H9 (cell line): Measurements from ENCODE around the gene HDLBP. TPM values are rescaled to one million over a fixed set of nuclear protein-coding genes. Genes with fewer than 3 reads are reported as not detected.

Experiments used
- DNase-seq: peaks from one replicate; pipeline ENCODE4 v3.0.0-alpha.2; 2017
- H2AFZ ChIP-seq: one replicate; pipeline ENCODE4 v1.6.1; 2013; ENCODE audit warnings: mild to moderate bottlenecking, low read length, control low read depth, moderate library complexity
- H2AK5ac ChIP-seq: 2 replicates; pipeline ENCODE4 v1.6.1; 2013; ENCODE audit warnings: low read length, control low read depth, mixed read lengths; ENCODE audit not compliant: insufficient read length
- H2BK120ac ChIP-seq: one replicate; pipeline ENCODE4 v1.6.1; 2013; ENCODE audit warnings: low read depth, mild to moderate bottlenecking, low read length, control low read depth, inconsistent platforms; ENCODE audit not compliant: poor library complexity, severe bottlenecking
- H2BK12ac ChIP-seq: 2 replicates; pipeline ENCODE4 v1.6.1; 2013; ENCODE audit warnings: low read length, control low read depth, mixed read lengths, low read depth; ENCODE audit not compliant: insufficient read length
- H2BK15ac ChIP-seq: 2 replicates; pipeline ENCODE4 v1.6.1; 2013; ENCODE audit warnings: low read depth, low read length, control low read depth
- H2BK20ac ChIP-seq: one replicate; pipeline ENCODE4 v1.6.1; 2013; ENCODE audit warnings: low read depth, mild to moderate bottlenecking, low read length, control low read depth, inconsistent platforms; ENCODE audit not compliant: poor library complexity, severe bottlenecking
- H2BK5ac ChIP-seq: 2 replicates; pipeline ENCODE4 v1.6.1; 2013; ENCODE audit warnings: low read length, control low read depth, mixed read lengths; ENCODE audit not compliant: insufficient read length
- H3K14ac ChIP-seq: 2 replicates; pipeline ENCODE4 v1.6.1; 2013; ENCODE audit warnings: low read length, control low read depth; ENCODE audit not compliant: insufficient read depth
- H3K18ac ChIP-seq: 2 replicates; pipeline ENCODE4 v1.6.1; 2013; ENCODE audit warnings: low read depth, mild to moderate bottlenecking, mixed read lengths, low read length, control low read depth; ENCODE audit not compliant: insufficient read length
- H3K23ac ChIP-seq: 2 replicates; pipeline ENCODE4 v1.6.1; 2013; ENCODE audit warnings: low read length, control low read depth, mixed read lengths, low read depth; ENCODE audit not compliant: insufficient read length
- H3K23me2 ChIP-seq: 2 replicates; pipeline ENCODE4 v1.6.1; 2013; ENCODE audit warnings: low read depth, mild to moderate bottlenecking, mixed read lengths, low read length, control low read depth; ENCODE audit not compliant: insufficient read length, poor library complexity, severe bottlenecking
- H3K27ac ChIP-seq: 2 replicates; pipeline ENCODE4 v1.5.1; 2013; ENCODE audit warnings: low read length, control low read depth, mixed read lengths, low read depth; ENCODE audit not compliant: insufficient read length
- H3K27me3 ChIP-seq: 2 replicates; pipeline ENCODE4 v1.6.1; 2013; ENCODE audit warnings: low read length, control low read depth, inconsistent platforms; ENCODE audit not compliant: insufficient read depth
- H3K4ac ChIP-seq: 2 replicates; pipeline ENCODE4 v1.6.1; 2013; ENCODE audit warnings: low read depth, mild to moderate bottlenecking, control low read depth, inconsistent platforms, low read length, moderate library complexity
- H3K4me1 ChIP-seq: 2 replicates; pipeline ENCODE4 v1.6.1; 2013; ENCODE audit warnings: low read length, control low read depth, inconsistent platforms; ENCODE audit not compliant: insufficient read depth
- H3K4me2 ChIP-seq: 2 replicates; pipeline ENCODE4 v1.6.1; 2013; ENCODE audit warnings: low read length, control low read depth, mixed read lengths; ENCODE audit not compliant: insufficient read length, insufficient read depth
- H3K56ac ChIP-seq: 2 replicates; pipeline ENCODE4 v1.6.1; 2013; ENCODE audit warnings: low read depth, mild to moderate bottlenecking, mixed read lengths, low read length, control low read depth; ENCODE audit not compliant: insufficient read length
- H3K79me1 ChIP-seq: 2 replicates; pipeline ENCODE4 v1.6.1; 2013; ENCODE audit warnings: low read depth, mild to moderate bottlenecking, moderate library complexity, low read length, control low read depth, inconsistent platforms; ENCODE audit not compliant: insufficient read depth, poor library complexity, severe bottlenecking
- H3K79me2 ChIP-seq: 2 replicates; pipeline ENCODE4 v1.6.1; 2013; ENCODE audit warnings: low read length, control low read depth, inconsistent platforms; ENCODE audit not compliant: insufficient read depth
- H3K9ac ChIP-seq: 2 replicates; pipeline ENCODE4 v1.6.1; 2013; ENCODE audit warnings: low read length, control low read depth, mixed read lengths; ENCODE audit not compliant: insufficient read length; ENCODE audit errors: extremely low read depth
- H3K9me3 ChIP-seq: one replicate; pipeline ENCODE4 v1.6.1; 2013; ENCODE audit warnings: low read depth, low read length, inconsistent platforms; ENCODE audit not compliant: control insufficient read depth
- H3T11ph ChIP-seq: one replicate; pipeline ENCODE4 v1.6.1; 2013; ENCODE audit warnings: mild to moderate bottlenecking, low read length, control low read depth, inconsistent platforms
- H4K20me1 ChIP-seq: one replicate; pipeline ENCODE4 v1.6.1; 2013; ENCODE audit not compliant: control insufficient read depth, insufficient read length, insufficient read depth
- H4K5ac ChIP-seq: 2 replicates; pipeline ENCODE4 v1.6.1; 2013; ENCODE audit warnings: low read depth, mild to moderate bottlenecking, mixed read lengths, low read length, control low read depth; ENCODE audit not compliant: insufficient read length
- H4K8ac ChIP-seq: replicated peaks from 2 replicates; pipeline ENCODE4 v1.6.1; 2013; ENCODE audit warnings: low read length, control low read depth, mixed read lengths, low read depth; ENCODE audit not compliant: insufficient read length
- H4K91ac ChIP-seq: 2 replicates; pipeline ENCODE4 v1.6.1; 2013; ENCODE audit warnings: low read depth, mild to moderate bottlenecking, moderate library complexity, mixed read lengths, low read length, control low read depth; ENCODE audit not compliant: insufficient read length
- H3K27ac Mint-ChIP-seq, 3 experiments: 2 replicates in 2 of 3; 3 replicates in 1 of 3; pipeline ENCODE4 v1.8.0; 2020 to 2021; ENCODE audit warnings: mixed read lengths in 3 of 3, mild to moderate bottlenecking in 1 of 3, moderate library complexity in 1 of 3
- H3K27me3 Mint-ChIP-seq: 2 replicates; pipeline ENCODE4 v1.8.0; 2021; ENCODE audit warnings: low read depth, mild to moderate bottlenecking, moderate library complexity, mixed read lengths
- H3K36me3 Mint-ChIP-seq, 3 experiments: 2 replicates in 2 of 3; 3 replicates in 1 of 3; pipeline ENCODE4 v1.8.0; 2020 to 2021; ENCODE audit warnings: low read depth in 3 of 3, mixed read lengths in 3 of 3; ENCODE audit not compliant: insufficient read depth in 1 of 3
- H3K4me1 Mint-ChIP-seq, 2 experiments: 2 replicates each; pipeline ENCODE4 v1.8.0; 2020; ENCODE audit warnings: mixed read lengths in 2 of 2
- H3K4me3 Mint-ChIP-seq, 2 experiments: 2 replicates in 1 of 2; 3 replicates in 1 of 2; pipeline ENCODE4 v1.8.0; 2020 to 2021; ENCODE audit warnings: mild to moderate bottlenecking in 2 of 2, mixed read lengths in 2 of 2, moderate library complexity in 1 of 2
- H3K9me3 Mint-ChIP-seq, 2 experiments: 2 replicates in 1 of 2; 3 replicates in 1 of 2; pipeline ENCODE4 v1.8.0; 2020; ENCODE audit warnings: mild to moderate bottlenecking in 2 of 2, mixed read lengths in 2 of 2, moderate library complexity in 1 of 2
- CTCF ChIP-seq: fragments of 200-600 bp; sonication (generic); conservative IDR thresholded peaks from 3 replicates; pipeline ENCODE4 v1.8.0; 2021; ENCODE audit warnings: antibody characterized with exemption, mild to moderate bottlenecking
- WGBS: extraction: QIAGEN DNeasy Blood & Tissue Kit; methylation state at CpG from one replicate; pipeline ENCODE4 v1.1.7; 2013; ENCODE audit warnings: missing lambda C conversion rate, low lambda C conversion rate, mixed read lengths; ENCODE audit not compliant: insufficient read length; ENCODE audit errors: extremely low coverage; 5-methylcytosine and 5-hydroxymethylcytosine counted together
- total RNA-seq: library from RNA; stranded (reverse); gene quantifications from 2 replicates; pipeline ENCODE4 v1.2.1, GENCODE V29; 2021

Gene HDLBP
- total RNA-seq, 1 experiment from 2014 or later, result 364 TPM

GRCh38 chr2:241202681-241203080 is 112.8 kb downstream of the HDLBP start:
- H3K23ac ChIP-seq, result no peak overlapping the region
- Mint-ChIP-seq H3K4me3 (no peak overlapping the region), H3K4me1 (peaks cover 0 to 4% of the 10 kb centered on the region in 2 experiments; a peak in 1 of 4 replicates), H3K27me3 (no peaks in the 10 kb centered on the region; the same call in none of the 2 replicates), H3K9me3 (no peaks in the 10 kb centered on the region), H3K36me3 (no peaks in the 10 kb centered on the region; a peak in 1 of 7 replicates), H3K27ac (no peak overlapping the region)
- H2BK20ac ChIP-seq, result no peak overlapping the region
- no peak overlapping the region for H2AFZ ChIP-seq
- H3K4me2 ChIP-seq, result no peak overlapping the region
- DNase-seq, result no peak
- H3T11ph ChIP-seq, result no peak overlapping the region
- TF ChIP-seq CTCF, result no peak
- no peak overlapping the region for H4K8ac ChIP-seq
- no peak overlapping the region for H4K5ac ChIP-seq
- H3K27me3 ChIP-seq, result no peaks in the 10 kb centered on the region
- H3K79me2 ChIP-seq, result no peaks in the 10 kb centered on the region
- no peak overlapping the region for H3K14ac ChIP-seq
- no peak overlapping the region for H3K27ac ChIP-seq
- H3K56ac ChIP-seq, result no peak overlapping the region
- H2BK12ac ChIP-seq, result no peak overlapping the region
- H2BK5ac ChIP-seq, result no peak overlapping the region
- H2BK15ac ChIP-seq, result no peak overlapping the region
- H2AK5ac ChIP-seq, result no peak overlapping the region
- no peaks in the 10 kb centered on the region for H3K4me1 ChIP-seq
- H2BK120ac ChIP-seq, result no peak overlapping the region
- no peak overlapping the region for H3K9ac ChIP-seq
- no peaks in the 10 kb centered on the region for H3K23me2 ChIP-seq
- H3K9me3 ChIP-seq, result no peaks in the 10 kb centered on the region
- no peaks in the 10 kb centered on the region for H4K20me1 ChIP-seq
- H3K4ac ChIP-seq, result no peak overlapping the region
- H3K18ac ChIP-seq, result no peak overlapping the region
- WGBS, result no CpG with 5 or more reads among the region's 9 CpGs
- H3K79me1 ChIP-seq, result no peaks in the 10 kb centered on the region
- H4K91ac ChIP-seq, result no peak overlapping the region
